Measurements from ENCODE around the gene LSM7.

GRCh38 chr19:2278459-2279158 is 49.8 kb downstream of the LSM7 start:
- TF ChIP-seq CTCF (conservative IDR thresholded peaks at IDR 0.05; ENCODE audit: low read depth, low read length) (no peak), EZH2phosphoT487 (IDR thresholded peaks at IDR 0.05; ENCODE audit: borderline replicate concordance, low read length) (no peak)

Measured in PC-3 (cell line).